ENCODE results near the gene MST1.

MST1 gene

DNA sequence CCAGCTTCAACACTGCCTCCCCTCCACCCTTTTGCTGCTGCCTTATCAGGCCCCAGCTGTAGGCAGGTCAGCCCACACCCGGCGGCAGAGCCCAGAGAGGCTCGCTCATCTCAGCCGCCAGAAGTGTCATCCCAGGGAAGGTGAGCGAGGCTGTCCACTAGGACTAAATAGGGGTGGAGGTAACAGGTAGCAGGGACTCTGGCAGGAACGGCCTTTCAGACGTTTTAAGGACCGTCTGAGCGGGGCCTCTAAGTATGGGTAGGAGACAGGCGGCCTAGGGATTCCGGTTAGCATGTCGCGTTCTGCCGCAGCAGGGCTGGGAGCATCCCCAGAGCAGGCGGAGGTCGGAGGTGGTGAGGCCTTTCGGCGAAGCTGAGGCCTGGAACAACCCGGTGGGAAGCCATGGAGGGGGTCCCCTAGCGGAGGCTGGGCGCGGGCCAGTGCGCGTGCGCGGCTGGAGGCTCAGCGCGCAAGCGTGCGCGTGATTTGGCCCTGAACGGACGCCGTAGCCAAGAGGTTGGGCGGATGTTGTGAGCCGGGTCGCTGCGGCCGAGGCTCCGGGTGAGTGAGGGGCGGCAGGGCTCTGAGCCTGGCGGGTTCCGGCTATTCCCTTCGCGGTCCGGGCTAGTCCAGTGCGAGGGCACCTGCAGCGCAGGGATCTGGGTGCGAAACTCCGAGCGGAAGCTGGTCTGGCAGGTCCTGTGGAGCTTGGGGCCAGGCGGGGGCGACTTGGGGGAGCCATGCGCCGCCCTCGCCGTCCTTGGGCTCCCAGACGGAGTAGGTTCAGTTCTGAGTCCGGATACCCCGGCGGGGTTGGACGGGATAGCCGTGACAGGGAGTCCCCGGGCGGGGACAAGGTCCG, at the start of gene MST1, which contains the start of gene RNF123:
TSS of gene MST1 (minus strand) at position 429 of the 862 bp plus-strand sequence. CDS start 783 bp downstream, outside the sequence.
TSS of gene RNF123 (plus strand) at position 512 of the 862 bp plus-strand sequence. CDS start 1,609 bp downstream, outside the sequence.
- DNase-seq = no peak

- no peak for DNase-seq
Observed at GRCh38 chr3:49738067-49738713, 48.9 kb upstream of the MST1 start.

- no peak for DNase-seq
Observed at GRCh38 chr3:49734752-49735151, 45.5 kb upstream of the MST1 start.

- no peak for DNase-seq
Observed at GRCh38 chr3:49733551-49733950, 44.3 kb upstream of the MST1 start.

DNA sequence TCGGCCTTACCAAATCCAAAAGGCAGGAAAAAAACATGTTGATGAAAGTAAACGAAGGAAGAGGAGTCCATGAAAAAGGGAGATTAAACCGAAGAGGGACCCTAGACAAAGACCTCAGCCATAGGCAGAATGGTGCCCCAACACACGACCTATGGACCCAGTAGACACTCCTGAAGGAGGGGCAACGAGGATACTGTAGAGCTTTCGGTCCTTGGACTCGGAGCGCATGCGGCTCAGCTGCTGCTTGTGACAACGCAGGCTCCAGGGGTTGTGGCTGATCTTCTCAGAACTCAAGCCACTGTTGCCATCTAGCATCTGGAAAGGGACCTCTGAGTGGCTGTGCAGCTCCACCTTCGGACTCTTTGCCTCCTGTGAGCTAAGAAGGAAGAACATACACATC, 43.3 kb upstream of the MST1 start:
- no peak for DNase-seq

DNA sequence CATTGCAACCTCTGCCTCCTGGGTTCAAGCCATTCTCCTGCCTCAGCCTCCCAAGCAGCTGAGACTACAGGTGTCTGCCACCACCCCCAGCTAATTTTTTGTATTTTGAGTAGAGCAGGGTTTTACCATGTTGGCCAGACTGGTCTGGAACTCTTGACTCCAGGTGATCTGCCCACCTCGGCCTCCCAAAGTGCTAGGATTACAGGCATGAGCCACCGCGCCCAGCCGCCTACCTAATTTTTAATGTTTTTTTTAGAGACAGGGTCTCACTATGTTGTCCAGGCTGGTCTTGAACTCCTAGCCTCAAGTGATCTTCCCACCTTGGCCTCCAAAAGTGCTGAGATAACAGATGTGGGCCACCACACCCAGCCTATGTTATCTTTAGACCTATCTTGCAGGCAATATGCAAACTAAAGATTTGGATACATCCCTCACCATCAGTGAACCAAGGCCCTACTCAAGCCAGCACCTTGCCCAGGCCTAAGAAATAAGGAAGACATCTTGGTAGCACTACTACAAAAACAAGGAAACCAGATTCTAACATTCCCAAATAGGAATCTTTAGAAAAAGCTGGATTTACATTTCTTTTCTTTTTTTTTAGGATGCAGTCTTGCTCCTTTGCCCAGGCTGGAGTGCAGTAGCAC, 40.8 kb upstream of the MST1 start:
- no peak for DNase-seq

DNA sequence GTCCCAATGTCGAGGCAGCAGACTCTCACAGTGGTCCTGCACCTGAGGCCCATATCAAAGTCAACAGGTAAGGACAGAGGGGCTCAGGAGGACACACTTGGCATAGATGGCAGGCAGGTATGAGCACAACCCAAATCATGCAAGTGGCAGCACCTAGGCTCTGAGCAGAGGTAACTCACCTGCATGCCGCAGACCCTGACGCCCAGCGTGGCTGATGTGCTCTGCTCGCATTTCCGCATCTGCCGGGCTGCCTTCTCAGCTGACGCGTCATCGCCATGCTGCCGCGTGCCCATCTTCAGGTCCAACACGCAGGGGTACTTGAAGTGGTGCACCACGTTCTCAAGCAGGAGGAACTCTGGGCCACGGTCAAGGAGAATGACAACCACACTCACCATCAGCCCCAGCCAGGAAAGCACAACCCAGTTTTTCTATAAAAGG, 38.7 kb upstream of the MST1 start:
- DNase-seq = no peak

- DNase-seq = no peak
Observed at GRCh38 chr3:49727154-49727923, 38.1 kb upstream of the MST1 start.

DNA sequence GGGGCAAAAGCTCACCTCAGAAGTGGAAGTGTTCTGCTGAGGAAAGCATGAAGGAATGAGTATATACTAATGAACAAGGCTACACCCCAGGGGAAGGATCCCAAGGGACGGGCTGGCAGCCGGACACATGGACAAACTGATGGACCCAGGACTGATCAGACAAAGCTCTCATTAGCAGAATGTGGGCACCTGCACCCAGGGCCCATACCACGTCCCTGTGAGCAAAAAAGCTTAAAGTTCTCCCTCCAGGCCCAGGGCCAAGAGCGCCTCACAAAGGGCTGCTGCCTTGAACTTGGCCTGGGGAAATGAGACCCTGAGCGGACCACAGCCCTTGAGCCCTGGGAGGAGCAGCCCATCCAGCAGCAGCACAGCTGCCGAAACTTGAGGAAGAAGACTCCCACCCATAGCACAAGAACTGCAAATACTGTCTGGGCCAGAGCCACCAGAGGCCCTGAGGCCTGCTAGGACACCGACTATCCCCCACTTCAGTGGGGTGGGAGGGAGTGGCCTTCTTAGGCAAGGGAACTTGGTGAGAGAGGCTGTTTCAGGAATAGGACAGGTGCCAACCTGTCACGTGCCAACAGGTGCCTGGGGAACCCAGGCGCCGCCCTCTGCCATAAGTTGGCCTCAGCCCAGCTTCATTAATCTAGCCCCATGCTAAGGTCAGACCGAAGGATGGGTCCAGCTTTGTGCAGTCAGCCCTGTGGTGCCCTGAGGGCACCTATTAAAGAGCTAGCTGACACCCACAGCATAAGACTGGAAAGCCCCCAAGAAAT, 36.8 kb upstream of the MST1 start:
- no peak for DNase-seq

GRCh38 chr3:49724586-49724985, 35.3 kb upstream of the MST1 start:
- no peak for DNase-seq

DNA sequence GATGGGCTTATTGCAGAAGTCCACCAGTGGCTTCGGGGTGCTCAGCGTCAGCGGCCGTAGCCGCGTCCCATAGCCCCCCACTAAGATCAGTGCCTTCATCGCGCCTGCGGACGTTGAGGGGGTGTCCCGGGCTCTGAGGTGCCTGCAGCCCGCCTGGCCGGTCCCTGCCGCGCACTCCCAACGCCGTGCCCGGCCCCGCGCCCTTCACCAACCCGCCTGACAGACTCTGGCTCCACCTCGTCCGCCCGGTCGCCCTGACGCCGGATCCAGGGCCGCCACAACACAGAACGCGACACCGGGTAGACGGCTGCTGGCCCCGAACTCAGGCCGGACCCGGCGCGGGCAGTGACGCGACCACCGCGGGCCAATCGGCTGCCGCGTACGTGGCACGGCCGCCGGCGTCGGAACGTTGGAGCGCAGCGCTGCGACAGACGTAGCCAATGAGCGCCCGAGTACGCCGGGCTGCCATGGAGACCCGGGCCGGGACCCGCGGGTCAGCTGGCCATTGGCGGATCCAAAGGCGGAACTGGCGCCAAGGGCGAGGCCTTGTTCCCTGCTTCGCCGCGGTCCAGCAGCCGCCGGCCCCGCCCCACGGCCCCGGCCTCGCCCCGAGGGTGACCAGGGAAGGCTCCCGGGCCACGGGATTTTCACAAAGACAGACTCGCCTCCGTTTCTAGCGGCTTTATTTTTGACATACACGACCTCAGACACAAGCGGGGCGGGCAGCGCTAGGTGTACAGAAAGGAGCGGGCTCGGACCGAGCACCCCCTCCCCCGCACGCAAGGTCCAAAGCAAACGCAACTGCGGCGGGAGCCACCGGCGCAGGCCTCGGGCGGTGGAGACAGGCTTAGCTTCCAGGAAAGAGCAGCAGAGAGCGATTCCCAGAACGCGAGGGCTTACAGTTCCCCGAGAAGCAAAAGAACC, 34.6 kb upstream of the MST1 start, which contains the start of gene GMPPB:
TSS of gene GMPPB (minus strand) at position 324 of the 924 bp plus-strand sequence. CDS start at position 99, 225 bp downstream.
- peak; percentile 61 for DNase-seq

- peak; percentile 14 for DNase-seq
Observed at GRCh38 chr3:49723296-49723627, 34.0 kb upstream of the MST1 start.

- DNase-seq = no peak
Observed at GRCh38 chr3:49722896-49723295, 33.6 kb upstream of the MST1 start.

DNA sequence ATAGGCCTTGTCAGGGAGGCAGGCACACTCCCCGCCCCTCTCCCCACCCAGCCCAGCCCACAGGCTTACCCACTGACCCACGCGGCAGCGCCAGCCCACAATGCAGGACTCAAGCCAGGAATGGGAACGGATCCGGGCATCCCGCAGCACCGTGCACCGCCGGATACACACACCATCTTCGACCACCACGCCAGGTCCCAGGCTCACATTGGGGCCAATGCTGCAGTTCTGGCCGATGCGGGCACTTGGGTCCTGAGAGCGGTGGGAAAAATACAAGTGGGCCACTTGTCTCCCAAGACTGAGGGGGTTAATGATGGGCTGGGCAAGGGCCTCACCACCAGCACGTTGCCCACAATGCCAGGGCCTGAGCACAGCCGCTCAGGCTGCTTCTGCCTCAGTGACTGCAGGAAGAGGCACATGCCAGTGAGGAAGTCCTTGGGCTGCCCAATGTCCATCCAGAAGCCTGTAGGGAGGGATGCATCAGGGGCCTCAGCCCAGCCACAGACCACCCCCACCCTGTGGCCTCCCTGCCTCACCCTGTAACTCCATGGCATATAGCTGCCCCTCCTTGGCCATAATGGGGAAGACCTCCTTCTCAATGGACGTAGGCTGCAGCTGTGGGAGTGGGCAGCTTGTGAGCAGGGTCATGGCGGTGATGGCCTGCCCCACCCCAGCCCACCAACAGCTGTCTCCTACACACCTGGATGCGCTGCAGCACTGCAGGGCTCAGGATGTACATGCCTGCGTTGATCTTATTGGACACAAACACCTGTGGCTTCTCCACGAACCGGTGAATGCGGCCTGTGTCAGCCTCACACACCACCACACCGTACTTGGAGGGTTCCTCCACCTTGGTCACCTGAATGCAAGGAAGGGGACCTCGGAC, 32.9 kb upstream of the MST1 start:
- no peak for DNase-seq

GRCh38 chr3:49721596-49721895, 32.3 kb upstream of the MST1 start:
- no peak for DNase-seq

GRCh38 chr3:49720855-49721595, 31.8 kb upstream of the MST1 start:
- no peak for DNase-seq

- no peak for DNase-seq
Observed at GRCh38 chr3:49719214-49719884, 30.1 kb upstream of the MST1 start, which contains the start of gene AMIGO3. Gene AMIGO3 (minus strand): TSS chr3:49719684. CDS start chr3:49719465, 219 bp downstream.

DNA sequence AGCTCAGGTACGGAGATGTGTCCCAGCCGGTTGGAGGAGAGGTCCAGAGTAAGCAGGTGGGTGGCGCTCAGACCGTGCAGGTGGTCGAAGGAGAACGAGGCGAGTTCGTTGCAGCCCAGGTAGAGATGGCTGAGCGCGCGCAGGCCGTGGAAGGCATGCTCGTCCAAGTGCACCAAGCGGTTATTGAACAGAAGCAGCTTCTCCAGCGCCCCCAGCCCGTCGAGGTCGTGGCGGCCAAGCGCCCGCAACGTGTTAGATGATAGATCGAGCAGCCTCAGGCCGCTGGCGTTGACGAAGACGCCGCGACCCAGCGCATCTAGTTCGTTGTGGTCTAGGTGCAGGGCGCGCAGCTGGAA, 29.6 kb upstream of the MST1 start:
- DNase-seq = no peak

Data from DMS79 treated with DMSO at 0.1 percent for 48 hours (cell line).